A549 treated with AZD9567 at 1 μM for 4 hours (cell line): ENCODE results near the gene LDAH. TPM values are rescaled to one million over a fixed set of nuclear protein-coding genes. Genes with fewer than 3 reads are reported as not detected.

Experiments
- total RNA-seq: library from RNA; stranded (reverse); fragments of 200-300 nt; extraction: Qiagen RNA extraction; gene quantifications from 5 replicates; pipeline ENCODE4 v1.2.3, GENCODE V29; 2022; ENCODE audit not compliant: insufficient read depth

The LDAH gene
- total RNA-seq = 15.2 to 19.4 TPM (median 18.0 TPM) in 5 replicates

DNA sequence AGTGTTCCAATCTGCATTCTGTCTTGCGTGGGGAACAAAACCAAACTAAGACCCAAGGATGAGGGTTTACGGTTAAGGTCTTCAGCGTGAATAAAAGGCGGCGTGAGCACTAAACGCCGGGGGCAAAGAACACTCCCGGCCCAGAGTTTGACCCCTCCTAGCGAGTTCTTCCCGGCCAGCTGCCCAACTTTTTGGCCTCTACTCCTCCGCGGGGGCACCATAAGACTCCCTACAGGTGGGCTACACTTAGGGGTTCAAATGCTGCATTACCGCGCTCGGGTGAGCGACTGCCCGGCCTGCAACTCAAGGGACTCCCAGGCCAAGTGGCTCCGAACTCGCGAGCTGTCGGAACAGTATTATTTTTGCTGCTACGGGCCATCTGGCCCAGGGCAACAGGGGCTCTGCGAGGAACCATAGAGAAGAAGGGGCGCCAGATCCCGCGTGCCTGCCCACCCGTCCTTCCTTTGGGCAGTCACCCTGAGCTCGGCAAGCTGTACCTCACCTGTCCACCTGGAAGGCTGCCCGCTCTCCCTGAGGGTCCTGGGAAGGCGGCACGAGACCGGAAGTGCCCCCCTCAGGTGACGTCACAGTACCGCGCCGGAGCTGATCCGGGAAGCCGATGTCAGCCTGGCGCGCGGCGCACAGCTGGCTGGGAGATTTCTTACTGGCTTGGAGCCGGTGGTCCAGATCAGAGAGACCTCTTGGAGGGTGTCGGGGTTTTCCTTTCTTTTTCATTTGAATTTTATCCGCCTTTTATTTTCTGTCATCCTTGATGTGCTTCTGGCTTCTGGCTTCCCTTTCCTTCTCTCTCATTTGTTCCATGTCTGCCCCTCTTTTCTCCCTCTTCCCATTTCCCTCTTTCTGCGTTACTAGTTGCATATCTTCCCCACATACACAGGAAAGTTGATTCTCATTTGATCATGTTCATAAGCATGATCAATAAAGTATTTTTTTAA is at the start of gene LDAH:
TSS of gene LDAH (minus strand) at position 567 of the 956 bp plus-strand sequence. CDS start 21,638 bp downstream, outside the sequence.

DNA sequence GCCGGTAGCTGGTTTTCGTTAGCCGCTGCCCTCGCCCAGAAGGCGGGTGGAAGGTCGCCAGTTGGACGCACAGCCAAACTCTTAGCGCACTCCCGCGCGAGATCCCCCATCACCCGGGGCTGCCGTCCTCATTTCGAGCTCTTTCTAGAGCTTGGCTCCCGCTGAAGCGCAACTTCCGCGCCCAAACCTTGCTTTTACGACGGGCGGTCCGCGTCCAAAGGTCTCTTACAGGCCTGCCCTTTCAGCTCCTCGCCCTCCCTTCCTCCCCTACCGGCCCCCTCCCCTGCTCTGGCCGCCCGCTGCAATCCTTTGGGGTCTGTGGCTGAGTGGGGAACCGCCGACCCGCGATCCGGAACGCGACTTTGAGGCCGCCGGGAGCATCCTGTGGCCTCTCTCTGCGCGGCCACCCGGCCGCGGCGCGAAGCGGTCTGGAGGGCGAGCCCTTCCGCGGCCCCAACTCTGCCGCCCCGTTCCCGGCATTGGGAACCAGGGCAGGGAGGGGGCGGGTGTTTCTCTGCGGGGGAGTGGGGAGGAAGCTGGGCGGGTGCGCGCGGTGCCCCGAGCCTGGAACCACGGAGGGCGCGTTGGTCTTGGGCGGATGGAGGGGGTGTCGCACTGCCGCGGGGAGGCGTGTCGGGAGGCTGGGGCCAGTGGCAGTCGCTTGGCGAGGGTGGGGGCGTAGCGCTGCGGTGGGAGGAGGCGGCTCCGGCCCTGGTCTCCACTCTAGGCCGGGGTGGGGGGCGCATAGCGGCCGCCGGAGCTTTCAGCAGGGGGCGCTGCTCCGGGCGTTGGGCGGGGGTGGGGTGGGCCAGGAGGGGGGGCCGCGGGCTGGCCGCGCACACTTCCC is 156.4 kb downstream of the LDAH start, which contains the start of gene GDF7:
TSS of gene GDF7 (plus strand) at position 841 of the 847 bp plus-strand sequence. CDS start 96 bp downstream, outside the sequence.

DNA sequence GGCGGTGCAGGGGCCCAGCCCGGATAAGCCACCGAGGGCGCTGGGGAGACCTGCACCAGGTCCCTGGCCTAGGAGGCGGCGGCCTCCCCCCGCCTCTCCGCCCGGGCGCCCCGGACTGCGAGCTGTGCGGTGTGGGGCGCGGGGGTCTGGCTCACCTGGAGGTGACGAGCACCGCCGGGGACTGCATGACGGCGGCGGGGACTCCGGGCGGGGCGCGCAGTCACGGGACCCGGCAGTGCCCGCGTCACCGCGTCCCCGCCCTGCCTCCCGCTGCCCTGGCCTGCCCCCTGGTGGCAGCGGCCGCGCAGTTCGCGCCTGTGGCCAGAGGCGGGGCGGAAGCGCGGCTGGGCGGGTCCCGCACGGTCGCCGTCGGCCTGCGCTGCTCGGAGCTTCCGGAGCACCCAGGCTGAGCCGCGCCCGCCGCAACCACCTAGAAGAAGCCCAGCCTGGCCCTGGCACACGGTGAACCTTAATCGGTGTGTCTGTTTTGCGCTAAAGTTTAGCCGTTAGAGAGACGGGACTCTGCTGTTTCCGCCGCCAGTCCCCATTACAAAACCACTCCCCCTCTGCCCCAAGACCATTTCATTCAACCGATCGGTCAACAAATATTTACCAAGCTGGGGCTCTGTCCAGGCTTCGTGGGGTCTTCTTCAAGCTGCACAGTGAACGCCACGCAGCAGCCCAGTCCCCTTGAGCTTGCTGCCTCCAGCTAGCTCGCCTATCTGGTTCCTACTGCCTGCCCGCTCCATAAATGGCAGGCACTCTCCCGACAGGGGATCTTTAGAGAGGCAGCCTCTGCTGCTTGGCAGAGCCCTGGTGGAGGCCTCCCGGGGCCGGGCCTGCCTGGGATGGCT is 171.8 kb downstream of the LDAH start, which contains the start of gene HS1BP3:
TSS of gene HS1BP3 (minus strand) at position 222 of the 854 bp plus-strand sequence. CDS start at position 187, 35 bp downstream.

Other genes starting within 250 kb of the LDAH start
- 41.6 to 44.4 TPM (median 43.7 TPM) in 5 replicates for gene HS1BP3, start 172.0 kb downstream of the LDAH start, total RNA-seq
- gene GDF7, start 156.0 kb downstream of the LDAH start, total RNA-seq = 0.05 to 0.08 TPM (median 0.06 TPM) in 4 of 5 replicates, not detected in the other
- 0.01 to 1.7 TPM in 2 of 5 replicates, not detected in the others for gene APOB, start 221.0 kb upstream of the LDAH start, total RNA-seq